ENCODE measurements around the gene TCHH.

Gene TCHH

GRCh38 chr1:152061952-152062351 is 53.3 kb downstream of the TCHH start:
- no peak for ATAC-seq
- TF ChIP-seq, protein P1, sequence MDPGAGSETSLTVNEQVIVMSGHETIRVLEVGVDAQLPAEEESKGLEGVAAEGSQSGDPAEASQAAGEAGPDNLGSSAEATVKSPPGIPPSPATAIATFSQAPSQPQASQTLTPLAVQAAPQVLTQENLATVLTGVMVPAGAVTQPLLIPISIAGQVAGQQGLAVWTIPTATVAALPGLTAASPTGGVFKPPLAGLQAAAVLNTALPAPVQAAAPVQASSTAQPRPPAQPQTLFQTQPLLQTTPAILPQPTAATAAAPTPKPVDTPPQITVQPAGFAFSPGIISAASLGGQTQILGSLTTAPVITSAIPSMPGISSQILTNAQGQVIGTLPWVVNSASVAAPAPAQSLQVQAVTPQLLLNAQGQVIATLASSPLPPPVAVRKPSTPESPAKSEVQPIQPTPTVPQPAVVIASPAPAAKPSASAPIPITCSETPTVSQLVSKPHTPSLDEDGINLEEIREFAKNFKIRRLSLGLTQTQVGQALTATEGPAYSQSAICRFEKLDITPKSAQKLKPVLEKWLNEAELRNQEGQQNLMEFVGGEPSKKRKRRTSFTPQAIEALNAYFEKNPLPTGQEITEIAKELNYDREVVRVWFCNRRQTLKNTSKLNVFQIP (CRISPR knock-in tag; IDR thresholded peaks at IDR 0.05; ENCODE audit: borderline replicate concordance, low read depth) = no peak
- no peak for TF ChIP-seq ARNTL (CRISPR knock-in tag; IDR thresholded peaks at IDR 0.05; ENCODE audit: borderline replicate concordance, low read depth)
- TF ChIP-seq ZNF565 (CRISPR knock-in tag; conservative IDR thresholded peaks at IDR 0.05; ENCODE audit: low read depth) = no peak
- TF ChIP-seq ISL1 (CRISPR knock-in tag; IDR thresholded peaks at IDR 0.05) = no peak
- no peak for TF ChIP-seq CREB5 (CRISPR knock-in tag; IDR thresholded peaks at IDR 0.05; ENCODE audit: low read depth)
- TF ChIP-seq ZFP30 (CRISPR knock-in tag; IDR thresholded peaks at IDR 0.05) = no peak
- TF ChIP-seq RARB (CRISPR knock-in tag; IDR thresholded peaks at IDR 0.05) = no peak
- TF ChIP-seq, protein P2, sequence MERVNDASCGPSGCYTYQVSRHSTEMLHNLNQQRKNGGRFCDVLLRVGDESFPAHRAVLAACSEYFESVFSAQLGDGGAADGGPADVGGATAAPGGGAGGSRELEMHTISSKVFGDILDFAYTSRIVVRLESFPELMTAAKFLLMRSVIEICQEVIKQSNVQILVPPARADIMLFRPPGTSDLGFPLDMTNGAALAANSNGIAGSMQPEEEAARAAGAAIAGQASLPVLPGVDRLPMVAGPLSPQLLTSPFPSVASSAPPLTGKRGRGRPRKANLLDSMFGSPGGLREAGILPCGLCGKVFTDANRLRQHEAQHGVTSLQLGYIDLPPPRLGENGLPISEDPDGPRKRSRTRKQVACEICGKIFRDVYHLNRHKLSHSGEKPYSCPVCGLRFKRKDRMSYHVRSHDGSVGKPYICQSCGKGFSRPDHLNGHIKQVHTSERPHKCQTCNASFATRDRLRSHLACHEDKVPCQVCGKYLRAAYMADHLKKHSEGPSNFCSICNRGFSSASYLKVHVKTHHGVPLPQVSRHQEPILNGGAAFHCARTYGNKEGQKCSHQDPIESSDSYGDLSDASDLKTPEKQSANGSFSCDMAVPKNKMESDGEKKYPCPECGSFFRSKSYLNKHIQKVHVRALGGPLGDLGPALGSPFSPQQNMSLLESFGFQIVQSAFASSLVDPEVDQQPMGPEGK (CRISPR knock-in tag; IDR thresholded peaks at IDR 0.05; ENCODE audit: borderline replicate concordance) = no peak
- TF ChIP-seq SNAI2 (CRISPR knock-in tag; IDR thresholded peaks at IDR 0.05) = no peak
- no peak for TF ChIP-seq ZNF70 (CRISPR knock-in tag; IDR thresholded peaks at IDR 0.05)
- no peak for TF ChIP-seq CSRNP3 (CRISPR knock-in tag; IDR thresholded peaks at IDR 0.05)
- TF ChIP-seq ESRRG (CRISPR knock-in tag; IDR thresholded peaks at IDR 0.05) = no peak
- TF ChIP-seq CSDC2 (CRISPR knock-in tag; IDR thresholded peaks at IDR 0.05) = no peak
- no peak for TF ChIP-seq OSR1 (CRISPR knock-in tag; IDR thresholded peaks at IDR 0.05)
- TF ChIP-seq PPARA (CRISPR knock-in tag; IDR thresholded peaks at IDR 0.05; ENCODE audit: borderline replicate concordance) = no peak
- TF ChIP-seq ZC3H10 (CRISPR knock-in tag; IDR thresholded peaks at IDR 0.05) = no peak
- no peak for TF ChIP-seq TCF4 (CRISPR knock-in tag; IDR thresholded peaks at IDR 0.05; ENCODE audit: borderline replicate concordance)
- TF ChIP-seq ZFP3 (CRISPR knock-in tag; IDR thresholded peaks at IDR 0.05) = no peak

All from SK-N-SH treated with all-trans-retinoic acid at 6 μM for 48 hours (cell line).